ENCODE data around the gene OR2AT4.
"Not testable (repeated sequence)": the region's sequence is repeated elsewhere in the genome, so short reads cannot be mapped to it uniquely, and the experiment has no call there.

OR2AT4 gene

DNA sequence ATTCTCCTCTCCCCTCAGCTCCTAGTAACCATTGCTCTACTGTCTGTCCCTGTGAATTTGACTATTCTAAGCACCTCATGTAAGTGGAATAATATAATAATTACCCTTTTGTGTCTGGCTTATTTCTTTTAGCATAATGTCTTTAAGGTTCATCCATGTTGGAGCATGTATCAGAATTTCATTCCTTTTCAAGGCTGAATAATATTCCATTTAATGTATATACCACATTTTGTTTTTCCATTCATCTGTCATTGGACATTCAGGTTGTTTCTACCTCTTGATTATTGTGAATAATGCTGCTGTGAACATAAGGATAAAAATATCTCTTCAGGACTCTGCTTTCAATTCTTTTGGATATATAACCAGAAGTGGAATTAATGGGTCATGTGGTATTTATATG is 28.1 kb downstream of the OR2AT4 start:
- no peak for DNase-seq (ENCODE audit: low spot score)

DNA sequence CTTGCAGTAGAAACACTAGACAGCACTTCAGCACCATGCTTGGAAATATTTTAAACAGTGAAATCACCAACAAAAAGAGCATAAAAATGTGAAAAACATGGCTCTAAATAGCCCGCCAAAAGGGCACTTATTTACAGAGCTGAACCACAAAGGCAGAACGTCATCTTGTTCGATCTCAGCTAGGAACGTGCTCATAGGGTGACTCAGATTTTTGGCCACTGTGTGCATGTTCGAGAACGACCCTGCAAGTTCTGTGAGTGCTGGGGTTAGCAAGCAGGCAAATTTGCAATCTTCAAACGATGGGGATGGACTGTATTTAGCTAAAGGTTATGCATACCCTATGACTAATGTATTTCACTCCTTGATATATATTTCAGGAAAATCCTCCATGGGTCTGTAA is 30.6 kb downstream of the OR2AT4 start:
- DNase-seq (ENCODE audit: low spot score), result no peak

DNA sequence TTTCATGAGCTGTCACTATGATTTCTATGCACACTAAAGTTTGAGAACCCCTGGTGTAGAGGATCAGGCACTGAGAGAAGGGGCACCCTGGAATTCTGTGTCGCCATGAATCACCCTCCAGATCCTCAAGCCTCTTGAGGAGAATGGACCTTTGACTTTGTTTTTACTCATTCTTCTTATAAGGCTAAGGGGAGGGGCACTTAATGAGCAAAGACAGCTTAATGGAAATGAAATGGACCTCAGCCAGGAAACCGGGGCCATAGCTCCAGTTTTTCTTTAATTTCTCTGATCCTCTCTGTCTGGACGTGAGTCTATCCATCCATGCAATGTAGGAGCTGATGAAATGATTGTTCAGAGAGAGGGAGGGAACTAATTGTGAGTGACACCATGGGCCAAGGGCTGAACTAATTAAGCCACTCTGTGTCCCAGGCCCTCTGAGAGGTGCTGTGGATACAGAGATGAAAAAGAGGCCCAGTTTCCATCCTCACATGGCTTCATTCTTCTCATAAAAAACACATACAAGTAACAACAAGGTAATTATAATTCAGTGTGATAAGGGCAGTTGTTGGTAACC is 32.8 kb downstream of the OR2AT4 start:
- DNase-seq (ENCODE audit: low spot score), result no peak

DNA sequence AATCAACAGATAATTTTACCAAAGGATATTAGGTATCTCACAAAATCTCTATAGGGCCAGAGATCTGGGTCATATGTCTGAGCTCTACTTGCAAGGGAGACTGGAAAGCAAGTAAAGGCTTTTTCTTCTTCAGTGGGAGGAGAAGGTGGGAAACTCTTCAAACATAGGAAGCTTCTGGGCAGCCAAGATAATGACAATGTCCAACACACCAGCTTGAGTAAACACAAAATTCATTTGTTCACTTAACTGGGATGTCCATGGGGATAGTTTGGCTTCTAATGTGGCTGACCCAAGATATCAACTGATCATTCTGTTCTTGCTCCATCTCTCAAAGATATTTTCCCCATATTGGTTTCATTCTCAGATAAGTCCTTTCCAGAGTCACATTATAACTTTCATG is 37.4 kb downstream of the OR2AT4 start:
- no peak for DNase-seq (ENCODE audit: low spot score)

DNA sequence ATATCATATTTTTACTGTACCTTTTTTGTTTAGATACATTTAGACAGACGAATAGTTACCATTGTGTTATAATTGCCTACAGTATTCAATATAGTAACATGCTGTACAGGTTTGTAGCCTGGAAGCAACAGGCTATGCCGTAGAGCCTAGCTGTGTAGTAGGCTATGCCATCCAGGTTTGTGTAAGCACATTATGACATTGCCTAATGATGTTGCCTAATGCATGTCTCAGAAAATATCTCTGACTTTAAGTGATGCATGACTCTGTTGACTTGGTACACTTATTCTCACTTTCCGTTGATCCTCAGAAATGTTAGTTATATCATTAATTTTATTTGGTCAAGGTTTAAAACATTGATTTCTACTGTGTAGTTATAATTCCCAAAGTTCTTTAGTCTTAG is 39.9 kb downstream of the OR2AT4 start:
- no peak for DNase-seq (ENCODE audit: low spot score)

DNA sequence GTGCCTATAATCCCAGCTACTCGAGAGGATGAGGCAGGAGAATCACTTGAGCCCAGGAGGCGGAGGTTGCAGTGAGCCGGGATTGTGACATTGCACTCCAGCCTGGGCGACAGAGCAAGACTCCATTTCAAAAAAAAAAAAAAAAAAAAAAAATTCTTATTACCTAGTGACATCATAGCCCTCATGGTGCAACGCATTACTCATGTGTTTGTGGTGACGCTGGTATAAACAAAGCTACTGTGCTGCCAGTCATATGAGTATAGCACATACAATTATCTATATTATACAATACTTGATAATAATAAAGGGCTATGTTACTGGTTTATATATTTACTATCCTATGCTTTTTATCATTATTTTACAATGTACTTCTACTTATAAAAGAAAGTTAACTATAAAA is 41.2 kb downstream of the OR2AT4 start:
- no peak for DNase-seq (ENCODE audit: low spot score)

DNA sequence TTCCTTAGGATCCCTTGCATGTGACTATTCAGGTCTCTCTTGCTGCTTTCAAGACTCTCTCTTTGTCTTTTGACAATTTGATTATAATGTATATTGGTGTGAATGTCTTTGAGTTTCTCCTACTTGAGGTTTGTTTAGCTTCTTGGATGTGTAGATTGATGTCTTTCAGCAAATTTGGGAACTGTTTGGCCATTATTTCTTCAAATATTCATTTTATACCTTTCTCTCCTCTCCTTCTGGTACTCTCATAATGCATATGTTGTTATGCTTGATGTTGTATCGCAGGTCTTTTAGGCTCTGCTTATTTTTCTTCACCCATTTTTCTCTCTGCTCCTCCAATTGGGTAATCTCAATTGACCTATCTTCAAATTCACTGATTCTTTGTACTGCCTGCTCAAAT is 44.2 kb downstream of the OR2AT4 start:
- no peak for DNase-seq (ENCODE audit: low spot score)

DNA sequence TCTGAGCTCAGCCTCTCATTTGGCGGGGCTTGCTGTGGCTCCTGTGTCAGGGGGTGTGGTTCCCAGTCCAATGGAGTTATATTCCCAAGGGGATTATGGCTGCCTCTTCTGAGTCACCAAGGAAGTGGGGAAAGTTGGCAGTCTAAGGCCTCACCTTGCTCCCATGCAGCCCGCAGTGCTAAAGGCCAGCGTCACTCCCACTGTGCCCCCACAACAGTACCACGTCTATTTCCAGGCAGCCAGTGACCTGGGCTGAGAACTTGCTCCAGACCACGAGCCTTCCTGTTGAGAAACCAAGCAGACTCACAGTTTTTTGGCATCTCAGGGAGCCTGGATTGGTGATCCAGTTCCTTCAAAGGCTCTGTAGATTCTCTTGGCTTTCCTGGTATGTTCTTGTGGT is 45.6 kb downstream of the OR2AT4 start:
- DNase-seq (ENCODE audit: low spot score), result no peak

DNA sequence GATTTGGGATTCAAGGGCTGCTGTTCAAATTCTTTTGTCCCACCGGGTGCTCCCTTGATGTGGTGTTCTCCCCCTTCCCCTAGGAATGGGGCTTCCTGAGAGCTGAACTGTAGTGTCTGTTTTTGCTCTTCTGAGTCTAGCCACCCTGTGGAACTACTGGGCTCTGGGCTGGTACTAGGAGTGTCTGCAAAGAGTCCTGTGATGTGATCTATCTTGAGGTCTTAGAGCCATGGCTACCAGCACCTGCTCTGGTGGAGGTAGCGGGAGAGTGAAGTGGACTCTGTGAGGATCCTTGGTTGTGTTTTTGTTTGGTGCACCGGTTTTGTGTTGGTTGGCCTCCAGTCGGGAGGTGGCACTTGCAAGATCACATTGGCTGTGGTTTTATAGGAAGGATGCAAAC is 46.2 kb downstream of the OR2AT4 start:
- no peak for DNase-seq (ENCODE audit: low spot score)

DNA sequence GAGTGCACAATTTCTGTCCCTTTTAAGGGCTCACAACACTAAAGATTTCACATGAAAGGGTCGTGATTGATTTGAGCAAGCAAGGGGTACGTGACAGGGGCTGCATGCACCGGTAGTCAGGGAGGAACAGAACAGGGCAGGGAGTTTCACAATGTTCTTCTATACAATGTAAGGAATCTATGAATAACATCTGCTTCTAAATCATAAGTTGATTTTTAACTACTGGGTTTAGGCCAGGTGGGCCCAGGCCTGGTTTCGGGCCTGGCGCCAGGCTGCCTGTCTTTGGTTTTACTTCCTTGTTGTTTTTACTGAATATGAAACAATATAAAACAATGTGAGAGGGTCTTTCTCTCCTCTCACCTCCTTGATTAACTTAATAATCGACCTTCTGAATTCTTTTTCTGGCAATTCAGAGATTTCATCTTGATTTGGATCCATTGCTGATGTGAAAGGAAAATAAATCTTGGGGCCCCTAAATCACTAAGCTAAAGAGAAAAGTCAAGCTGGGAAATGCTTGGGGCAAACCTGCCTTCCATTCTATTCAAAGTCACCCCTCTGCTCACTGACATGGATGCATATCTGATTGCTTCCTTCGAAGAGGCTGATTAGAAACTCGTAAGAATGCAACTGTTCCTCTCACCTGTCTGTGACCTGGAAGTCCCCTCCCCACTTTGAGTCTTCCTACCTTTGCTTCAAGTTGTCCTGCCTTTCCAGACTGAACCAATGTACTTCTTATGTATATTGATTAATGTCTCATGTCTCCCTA is 47.0 kb downstream of the OR2AT4 start:
- not testable (repeated sequence) for DNase-seq (ENCODE audit: low spot score)

DNA sequence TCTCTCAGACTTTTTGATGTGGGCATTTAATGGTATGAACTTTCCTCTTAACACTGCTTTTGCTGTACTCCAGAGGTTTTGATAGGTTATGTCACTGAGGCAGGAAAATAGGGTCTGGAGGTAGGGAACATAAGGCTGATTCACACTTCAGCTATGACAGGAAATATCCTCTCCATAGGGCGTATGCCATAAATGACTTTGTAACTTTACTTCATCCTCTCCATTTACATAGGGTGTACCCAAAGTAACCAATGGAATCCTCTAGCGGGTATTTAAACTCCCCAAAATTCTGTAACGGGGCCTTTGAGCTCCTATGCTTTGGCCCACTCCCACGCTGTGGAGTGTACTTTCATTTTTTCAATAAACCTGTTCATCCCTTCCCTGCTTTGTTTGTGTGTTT is 49.5 kb downstream of the OR2AT4 start:
- DNase-seq (ENCODE audit: low spot score), result no peak

DNA sequence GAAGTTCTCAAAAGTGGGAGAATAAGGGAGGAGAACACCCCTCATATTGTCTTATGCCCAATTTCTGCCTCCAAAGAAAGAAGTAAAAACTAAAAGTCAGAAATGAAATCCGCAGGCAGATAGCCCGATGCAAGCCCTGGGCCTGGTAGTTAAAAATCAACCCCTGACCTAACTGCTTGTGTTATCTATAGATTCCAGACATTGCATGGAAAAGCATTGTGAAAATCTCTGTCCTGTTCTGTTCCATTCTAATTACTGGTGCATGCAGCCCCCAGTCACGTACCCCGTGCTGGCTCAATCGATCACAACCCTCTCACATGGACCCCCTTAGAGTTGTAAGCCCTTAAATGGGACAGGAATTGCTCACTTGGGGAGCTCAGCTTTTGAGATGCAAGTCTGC is 50.0 kb downstream of the OR2AT4 start:
- DNase-seq (ENCODE audit: low spot score), result not testable (repeated sequence)

DNA sequence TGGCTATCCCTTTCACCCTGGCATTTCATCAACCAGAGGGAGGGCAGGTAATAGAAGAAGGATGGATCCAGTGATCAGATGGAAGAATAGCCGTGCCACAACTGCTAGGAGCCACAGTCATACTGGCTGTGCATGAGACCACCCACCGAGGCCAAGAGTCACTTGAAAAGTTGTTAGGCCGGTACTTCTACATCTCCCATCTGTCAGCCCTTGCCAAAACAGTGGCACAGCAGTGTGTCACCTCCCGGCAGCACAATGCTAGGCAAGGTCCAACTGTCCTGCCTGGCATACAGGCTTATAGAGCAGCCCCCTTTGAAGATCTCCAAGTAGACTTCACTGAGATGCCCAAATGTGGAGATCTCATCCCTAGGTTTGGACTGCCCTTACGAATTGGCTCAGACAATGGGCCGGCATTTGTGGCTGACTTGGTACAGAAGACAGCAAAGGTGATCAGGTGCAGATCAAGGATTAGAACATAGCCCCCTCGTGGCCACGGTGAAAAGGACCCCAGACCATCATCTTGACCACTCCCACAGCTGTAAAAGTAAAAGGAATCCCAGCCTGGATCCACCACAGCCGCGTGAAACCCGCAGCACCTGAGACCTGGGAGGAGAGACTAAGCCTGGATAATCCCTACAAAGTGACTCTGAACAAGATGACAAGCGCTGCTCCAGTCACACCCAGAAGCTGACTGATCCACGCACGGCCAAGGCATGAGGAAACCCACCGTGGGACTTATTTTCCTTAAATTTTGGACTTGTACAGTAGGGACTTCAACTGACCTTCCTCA is 52.1 kb downstream of the OR2AT4 start:
- DNase-seq (ENCODE audit: low spot score), result not testable (repeated sequence)

DNA sequence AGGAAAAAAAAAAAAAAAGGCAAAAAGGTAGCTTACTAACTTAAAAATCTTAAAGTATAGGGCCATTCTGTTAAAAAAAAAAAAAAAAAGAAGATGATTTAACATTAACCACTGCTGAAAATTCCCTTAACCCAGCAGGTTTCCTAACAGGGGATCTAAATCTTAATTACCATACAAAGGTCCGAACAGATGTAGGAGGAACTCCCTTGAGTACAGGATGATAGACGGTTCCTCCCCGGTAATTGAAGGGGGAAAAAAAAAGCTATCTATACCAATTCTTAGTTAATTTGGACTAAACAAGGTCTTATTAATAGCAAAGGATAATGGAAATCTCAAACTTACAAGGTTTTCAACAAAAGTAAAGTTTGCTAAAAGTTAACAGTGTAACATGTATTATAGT is 54.9 kb downstream of the OR2AT4 start:
- DNase-seq (ENCODE audit: low spot score), result not testable (repeated sequence)

DNA sequence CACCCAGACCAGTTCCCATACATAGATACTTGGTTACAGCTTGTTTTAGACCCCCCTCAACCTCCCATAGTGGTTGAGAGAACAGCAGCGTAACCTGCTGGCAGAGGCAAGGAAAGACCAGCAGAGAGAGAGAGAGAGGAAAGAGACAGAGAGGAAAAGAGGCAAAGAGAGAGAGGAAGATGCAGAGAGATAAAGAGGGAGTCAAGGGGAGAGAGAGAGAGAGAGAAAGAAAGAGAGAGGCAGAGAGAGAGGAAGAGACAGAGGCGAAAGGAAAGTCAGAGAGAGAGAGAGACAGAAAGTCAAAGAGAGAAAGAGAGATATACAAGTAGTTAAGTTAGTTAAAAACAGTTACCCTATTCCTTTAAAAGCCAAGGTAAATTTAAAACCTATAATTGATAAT is 55.4 kb downstream of the OR2AT4 start:
- DNase-seq (ENCODE audit: low spot score), result no peak

DNA sequence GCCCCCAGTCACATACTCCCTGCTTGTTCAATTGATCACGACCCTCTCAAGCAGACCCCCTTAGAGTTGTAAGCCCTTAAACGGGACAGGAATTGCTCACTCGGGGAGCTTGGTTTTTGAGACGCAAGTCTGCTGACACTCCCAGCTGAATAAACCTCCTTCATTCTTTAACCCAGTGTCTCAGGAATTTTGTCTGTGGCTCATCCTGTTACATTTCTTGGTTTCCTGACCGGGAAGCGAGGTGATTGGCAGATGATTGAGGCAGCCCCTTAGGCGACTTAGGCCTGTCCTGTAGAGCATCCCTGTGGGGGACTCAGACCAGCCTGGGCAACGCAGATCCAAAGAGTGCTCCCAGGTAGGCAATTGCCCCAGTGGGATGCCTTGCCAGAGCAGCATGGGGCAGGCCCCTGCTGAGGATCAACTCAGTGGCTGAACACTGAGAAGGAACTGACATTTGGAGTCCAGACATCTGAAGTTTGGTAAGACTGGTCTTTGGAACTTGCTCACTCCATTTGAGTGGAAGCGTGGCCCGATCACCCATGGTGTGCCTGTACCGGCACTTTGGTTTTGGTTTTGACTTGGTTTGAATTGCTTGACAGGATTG is 56.4 kb downstream of the OR2AT4 start:
- no peak for DNase-seq (ENCODE audit: low spot score)

DNA sequence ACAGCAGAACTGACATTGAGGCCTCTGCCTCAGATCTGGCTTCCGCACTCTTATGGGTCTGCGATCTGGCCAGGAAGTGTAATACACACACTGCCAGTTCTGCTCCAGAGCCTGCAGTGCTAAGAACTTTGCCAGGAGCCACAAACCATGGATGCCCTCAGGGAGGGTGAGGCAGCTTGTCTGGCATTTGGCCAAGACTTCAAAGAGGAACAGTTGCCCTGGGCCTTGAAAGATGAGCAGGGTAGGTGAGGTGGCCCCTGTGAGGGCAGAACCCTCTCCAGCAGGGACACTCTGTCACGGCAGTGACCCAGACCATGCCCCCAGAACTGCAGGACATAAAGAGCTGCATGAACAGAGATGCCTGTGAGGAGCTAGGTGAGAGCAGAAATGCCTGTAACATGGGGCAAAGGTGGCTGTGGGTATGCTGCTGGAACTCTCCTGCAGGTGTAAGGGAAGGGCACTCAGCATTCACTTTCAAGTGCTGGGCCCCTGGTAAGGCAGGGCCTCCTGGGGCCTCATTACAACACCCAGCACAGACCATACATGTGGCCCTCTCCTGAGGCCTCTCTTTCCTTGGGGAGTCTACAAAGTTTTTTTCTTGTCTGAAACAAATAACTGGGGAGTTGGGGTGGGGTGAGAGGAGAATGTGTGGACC is 60.6 kb downstream of the OR2AT4 start:
- no peak for DNase-seq (ENCODE audit: low spot score)

DNA sequence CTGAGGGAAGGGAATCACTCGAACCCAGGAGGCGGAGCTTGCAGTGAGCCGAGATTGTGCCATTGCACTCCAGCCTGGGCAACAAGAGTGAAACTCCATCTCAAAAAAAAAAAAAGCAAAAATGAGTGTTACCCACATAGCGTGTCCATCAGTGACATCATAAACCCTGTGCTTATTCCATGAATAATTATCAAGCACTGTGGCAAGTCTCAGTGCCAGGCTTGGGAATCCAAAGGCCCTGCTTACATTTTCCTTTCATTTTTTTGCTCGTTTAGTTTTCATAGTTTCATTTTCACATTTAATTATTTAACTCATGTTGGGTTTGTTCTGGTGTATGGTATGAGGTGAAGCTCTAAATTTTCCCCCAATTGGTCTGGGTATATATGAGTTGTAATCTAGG is 61.4 kb downstream of the OR2AT4 start:
- DNase-seq (ENCODE audit: low spot score), result no peak

DNA sequence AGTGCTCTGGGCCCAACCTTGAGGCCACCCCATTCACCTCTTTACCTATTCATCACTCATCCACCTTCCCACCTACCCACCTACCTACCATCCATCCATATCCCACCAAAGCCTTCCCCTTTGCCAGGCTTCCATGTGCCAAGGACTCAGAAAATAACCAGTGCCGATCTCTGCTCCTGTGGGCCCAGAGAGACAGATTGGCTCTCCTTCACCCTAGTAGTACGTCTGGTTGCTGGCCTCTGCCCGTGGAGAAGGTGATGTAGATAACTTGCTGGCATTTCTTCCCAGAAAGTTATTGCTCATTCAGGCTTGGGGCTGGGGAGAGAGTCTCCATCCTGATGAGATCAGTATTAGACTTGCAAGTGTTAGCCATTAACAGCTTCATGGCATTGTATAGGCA is 62.8 kb downstream of the OR2AT4 start:
- no peak for DNase-seq (ENCODE audit: low spot score)

DNA sequence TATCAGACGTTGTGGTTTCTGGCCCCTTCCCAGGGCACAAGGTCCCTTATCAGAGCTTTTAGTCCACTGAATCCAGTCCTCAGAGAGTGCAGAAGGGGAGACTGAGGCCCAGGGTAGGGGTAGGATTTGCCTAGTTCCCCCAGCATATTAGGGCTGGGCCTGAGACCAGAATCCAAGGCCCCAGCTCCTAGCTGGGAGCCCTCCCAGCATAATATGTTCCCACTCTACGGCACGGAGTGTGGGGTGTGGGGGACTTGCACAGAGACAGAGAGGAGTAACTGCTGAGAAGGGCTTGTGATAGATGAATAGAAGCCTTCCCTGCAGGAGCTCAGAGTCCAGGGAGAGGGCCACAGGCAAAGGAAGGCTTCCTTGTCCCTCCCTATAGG is 64.1 kb downstream of the OR2AT4 start:
- no peak for DNase-seq (ENCODE audit: low spot score)

DNA sequence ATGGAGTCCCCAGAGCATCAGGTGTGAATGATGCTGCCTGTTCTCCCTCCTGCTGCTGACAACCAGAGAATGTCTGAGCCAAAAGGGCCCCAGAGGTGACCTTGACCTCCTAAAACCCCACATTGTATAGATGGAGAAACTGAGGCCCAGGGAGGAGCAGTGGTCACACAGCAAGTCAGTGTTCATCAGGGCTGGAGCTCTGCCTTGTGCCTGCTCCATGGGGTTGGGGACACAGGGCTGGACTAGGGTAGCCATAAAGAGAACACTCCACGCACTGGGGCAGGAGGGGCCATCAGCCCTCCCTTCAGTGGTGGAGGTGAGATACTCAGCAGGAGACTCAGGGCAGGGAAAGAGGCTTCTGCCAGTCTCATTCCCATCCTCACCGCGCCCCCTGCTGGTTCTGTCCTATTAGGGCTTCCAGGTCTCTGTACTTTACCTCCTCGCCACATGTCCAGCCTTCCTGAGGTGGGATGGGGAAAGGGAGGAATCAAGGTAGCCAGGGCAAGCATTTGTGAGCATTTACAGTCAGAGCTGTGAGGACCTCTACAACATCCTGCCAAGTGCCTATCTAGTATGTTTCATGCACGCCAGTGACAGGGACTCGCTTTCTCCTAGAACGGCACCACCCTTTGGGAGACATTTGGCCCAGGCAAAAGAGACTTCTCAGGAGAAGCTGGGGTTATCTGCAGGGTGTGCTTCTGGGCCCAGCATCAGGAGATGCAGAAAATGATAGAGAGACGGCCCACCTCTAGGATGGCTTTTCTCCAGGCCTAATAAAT is 64.7 kb downstream of the OR2AT4 start:
- peak; percentile 71 for DNase-seq (ENCODE audit: low spot score)
